PC-3 (cell line): ENCODE results near the gene AGAP1.

Experiments
- EZH2 ChIP-seq: fragments of 300-600 bp; sonication (generic); IDR thresholded peaks from one replicate; pipeline ENCODE4 v1.6.1; 2017; ENCODE audit warnings: antibody characterized with exemption, mild to moderate bottlenecking, low read length; ENCODE audit not compliant: unreplicated experiment
- TF ChIP-seq, protein P1 (sequence below): fragments of 300-600 bp; sonication (generic); conservative IDR thresholded peaks from 2 replicates; pipeline ENCODE4 v1.5.1; 2017; ENCODE audit warnings: antibody characterized with exemption, low read depth, mild to moderate bottlenecking, low read length

DNA sequence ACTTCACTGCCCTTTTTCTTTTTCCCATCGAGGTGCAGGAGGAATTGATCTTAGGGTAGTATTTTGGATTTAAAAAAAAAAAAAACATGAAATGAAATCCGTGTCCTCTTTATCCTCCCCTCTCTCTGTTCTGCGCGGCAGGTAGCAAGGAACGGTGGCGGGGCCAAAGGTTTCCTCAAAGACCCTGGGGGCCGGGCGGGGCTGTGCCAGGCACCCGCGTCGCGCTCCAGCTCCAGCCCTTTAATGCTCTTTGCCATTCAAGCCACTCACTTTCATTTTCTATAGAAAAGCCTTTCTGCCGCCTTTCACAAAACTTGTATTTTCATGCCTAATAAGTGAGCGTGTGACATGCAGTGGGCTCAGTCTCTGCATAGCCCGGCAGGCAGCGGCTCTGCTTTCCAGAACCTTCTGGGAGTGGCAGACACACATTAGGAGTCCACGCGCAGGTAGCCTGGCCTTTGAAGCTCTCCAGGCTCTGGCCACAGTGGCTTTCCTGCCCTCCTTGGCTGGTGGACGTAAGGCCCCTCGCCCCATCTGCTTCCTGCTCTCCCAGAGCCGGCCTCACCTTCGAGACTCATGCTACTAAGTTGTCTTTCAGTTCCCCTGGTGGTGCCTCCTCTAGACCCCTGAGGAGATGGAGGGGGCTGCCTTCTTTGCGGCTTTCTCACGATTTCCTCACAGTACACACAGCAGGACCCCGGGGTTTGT, 41.7 kb downstream of the AGAP1 start:
- TF ChIP-seq, protein P1, sequence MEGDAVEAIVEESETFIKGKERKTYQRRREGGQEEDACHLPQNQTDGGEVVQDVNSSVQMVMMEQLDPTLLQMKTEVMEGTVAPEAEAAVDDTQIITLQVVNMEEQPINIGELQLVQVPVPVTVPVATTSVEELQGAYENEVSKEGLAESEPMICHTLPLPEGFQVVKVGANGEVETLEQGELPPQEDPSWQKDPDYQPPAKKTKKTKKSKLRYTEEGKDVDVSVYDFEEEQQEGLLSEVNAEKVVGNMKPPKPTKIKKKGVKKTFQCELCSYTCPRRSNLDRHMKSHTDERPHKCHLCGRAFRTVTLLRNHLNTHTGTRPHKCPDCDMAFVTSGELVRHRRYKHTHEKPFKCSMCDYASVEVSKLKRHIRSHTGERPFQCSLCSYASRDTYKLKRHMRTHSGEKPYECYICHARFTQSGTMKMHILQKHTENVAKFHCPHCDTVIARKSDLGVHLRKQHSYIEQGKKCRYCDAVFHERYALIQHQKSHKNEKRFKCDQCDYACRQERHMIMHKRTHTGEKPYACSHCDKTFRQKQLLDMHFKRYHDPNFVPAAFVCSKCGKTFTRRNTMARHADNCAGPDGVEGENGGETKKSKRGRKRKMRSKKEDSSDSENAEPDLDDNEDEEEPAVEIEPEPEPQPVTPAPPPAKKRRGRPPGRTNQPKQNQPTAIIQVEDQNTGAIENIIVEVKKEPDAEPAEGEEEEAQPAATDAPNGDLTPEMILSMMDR: no peak
- TF ChIP-seq EZH2: no peak
